Stimulated activated CD8-positive, alpha-beta memory T cell treated with anti-CD3 and anti-CD28 coated beads, Interleukin-7, amount 100 ng/mL, for 48 hours (primary cell): ENCODE measurements around the gene SULT1A1.
"Not testable (repeated sequence)": the region's sequence is repeated elsewhere in the genome, so short reads cannot be mapped to it uniquely, and the experiment has no call there.

Experiments
- DNase-seq, 2 donors: peaks; one replicate each; pipeline ENCODE4 v3.0.0-alpha.2; 2020; ENCODE audit warnings: low read depth in 1 of 2; ENCODE audit errors: extremely low read depth in 1 of 2

The SULT1A1 gene

DNA sequence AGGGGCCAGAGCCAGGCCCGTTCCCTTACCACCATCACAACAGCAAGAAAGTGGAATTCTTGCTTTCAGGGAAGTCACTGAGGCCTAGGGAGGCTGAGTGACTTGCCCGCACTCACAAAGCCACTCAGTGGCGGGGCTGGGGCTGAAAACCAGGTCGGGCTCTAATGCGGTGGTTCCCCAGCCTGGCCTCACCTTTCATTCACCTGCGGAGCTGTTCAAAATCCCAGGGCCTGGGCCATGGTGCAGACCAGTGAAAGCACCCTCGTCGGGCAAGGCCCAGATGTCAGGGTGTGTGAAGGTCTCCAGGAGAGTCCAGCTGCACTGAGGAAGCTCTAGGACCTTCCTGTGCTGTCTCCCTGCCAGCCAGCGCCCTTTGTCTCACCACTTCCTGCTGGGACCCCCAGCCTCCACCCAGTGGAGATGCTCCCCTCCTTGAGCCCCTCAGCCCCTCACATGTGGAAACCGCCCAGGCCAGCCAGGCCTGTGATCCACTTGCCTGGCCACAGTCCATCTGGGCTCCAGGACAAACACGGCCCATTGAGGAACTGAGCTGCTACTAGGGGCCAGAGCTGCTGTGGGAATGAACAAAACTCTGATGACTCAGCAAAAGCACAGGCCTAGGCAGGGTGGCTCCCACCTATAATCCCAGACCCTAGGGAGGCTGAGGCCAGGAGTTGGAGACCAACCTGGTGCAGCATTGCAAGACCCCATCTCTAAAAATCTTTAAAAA lies 812 bp downstream of the SULT1A1 start:
- DNase-seq: not testable (repeated sequence)

DNA sequence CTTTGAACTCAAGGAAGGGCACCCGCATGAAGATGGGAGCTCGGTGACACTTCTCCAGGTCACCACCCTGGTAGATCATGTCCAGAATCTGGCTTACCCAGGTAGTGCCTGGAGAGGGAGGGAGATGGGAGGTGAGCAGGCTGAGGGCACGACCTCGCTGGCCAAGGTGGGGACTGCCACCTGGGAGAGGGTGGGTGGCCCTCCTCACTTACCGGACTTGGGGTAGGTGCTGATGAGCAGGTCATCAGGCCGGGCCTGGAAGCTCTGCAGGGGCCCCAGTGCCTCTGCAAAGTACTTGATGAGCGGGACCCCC lies 1.4 kb downstream of the SULT1A1 start:
- not testable (repeated sequence) for DNase-seq

DNA sequence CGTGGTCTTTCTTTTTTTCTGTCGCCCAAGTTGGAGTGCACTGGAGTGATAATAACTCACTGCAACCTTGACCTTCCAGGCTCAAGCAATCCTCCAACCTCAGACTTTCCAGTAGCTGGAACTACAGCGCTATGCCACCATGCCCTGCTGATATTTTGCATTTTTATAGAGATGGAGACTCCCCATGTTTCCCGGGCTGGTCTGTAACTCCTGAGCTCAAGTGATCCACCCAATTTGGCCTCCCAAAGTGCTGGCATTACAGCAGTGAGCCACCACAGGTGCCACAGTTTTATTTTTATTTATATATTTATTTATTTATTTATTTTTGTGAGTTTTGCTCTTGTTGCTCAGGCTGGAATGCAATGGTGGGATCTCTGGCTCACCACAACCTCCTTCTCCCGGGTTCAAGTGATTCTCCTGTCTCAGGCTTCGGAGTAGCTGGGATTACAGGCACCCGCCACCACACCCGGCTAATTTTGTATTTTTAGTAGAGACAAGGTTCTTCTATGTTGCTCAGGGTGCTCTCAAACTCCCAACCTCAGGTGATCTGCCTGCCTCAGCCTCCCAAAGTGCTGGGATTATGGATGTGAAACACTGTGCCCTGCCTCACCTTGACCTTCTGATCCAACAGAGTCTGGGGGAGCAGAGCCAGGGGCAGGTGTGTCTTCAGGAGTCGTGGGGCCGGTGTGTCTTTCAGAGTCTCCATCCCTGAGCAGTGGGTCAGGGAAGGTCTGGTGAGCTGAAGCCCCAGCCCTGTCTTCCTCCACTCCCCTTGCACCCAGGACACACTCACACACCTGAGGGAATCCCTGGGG lies 2.0 kb downstream of the SULT1A1 start:
- DNase-seq: not testable (repeated sequence)

GRCh38 chr16:28607116-28607623 lies 2.7 kb downstream of the SULT1A1 start:
- DNase-seq: no peak

DNA sequence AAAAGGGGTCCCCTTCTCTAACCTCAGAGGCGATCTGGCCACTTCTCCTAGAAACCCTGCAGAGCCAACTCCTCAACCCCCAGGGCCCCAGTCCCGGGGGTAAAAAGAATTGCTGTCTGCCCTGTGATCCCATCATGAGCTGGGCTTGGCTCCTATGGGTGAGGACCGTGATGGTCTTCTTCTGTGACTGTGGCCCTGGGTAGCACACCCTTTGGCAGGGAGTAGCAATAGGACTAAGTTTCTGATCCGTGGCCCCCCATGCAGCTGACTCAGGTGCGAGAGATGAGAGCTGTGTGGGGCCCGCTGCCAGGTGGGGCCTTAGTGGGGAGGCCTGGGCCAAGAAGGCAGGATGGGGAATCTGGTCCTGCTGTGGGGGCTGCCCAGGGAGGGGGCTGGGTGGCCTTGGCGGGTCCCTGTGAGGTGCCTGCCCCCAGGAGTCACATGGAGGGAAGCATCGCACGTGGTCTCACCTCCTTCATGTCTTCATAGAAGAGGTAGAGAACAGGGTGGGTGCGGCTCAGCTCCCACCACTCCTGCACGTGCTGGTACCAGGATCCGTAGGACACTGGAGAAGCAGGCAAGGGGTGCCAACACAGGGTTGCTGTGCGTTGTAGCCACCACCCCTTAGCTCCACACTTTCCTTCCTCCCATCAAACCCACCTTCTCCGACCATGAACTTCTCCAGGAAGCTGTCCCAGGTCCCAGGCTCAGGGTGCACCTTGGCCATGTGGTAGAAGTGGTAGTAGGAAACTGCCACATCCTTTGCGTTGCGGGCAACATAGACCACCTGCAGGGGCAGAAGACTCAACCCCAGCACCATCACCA lies 3.3 kb downstream of the SULT1A1 start:
- DNase-seq: no peak

- no peak for DNase-seq
Measured at GRCh38 chr16:28604186-28604565, 5.7 kb downstream of the SULT1A1 start.

DNA sequence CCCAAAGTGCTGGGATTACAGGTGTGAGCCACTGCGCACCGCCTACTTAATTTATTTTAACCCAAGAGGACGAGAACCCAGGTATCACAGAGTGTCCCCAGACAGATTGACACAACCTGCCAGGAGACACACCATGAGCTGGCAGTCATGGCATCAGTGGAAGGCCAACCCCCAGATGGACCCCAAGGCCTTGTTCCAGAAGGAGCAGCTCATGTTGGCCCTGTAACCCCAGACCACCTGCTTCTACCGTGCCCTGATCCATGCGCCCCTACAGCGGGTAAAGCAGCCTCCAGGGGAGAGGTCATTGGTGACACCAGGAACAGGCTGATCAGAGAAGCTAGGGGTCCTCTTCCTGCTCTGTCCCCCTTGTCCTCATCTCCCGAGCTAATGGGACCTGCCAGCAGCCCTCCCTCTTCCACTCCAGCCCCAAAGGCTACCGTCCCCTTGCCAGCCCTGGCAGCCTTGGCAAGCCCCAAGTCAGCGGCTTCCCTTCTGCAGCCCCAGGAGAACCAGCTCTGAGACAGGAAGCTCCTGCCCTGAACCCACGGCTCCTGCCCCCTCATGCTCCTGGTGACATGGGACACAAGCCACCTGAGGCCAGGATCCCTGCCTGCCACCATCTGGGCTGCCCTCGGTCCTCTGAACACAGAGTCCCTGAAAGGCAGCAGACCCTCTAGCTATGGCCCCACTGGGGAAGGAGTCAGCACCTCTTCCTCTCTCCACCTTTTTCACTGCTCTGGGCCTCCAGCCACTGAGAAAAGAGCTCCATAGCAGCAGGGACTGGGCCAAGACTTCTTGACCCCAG lies 6.3 kb downstream of the SULT1A1 start:
- no peak for DNase-seq

GRCh38 chr16:28602529-28602928 lies 7.3 kb downstream of the SULT1A1 start:
- DNase-seq: no peak

- DNase-seq: not testable (repeated sequence)
Measured at GRCh38 chr16:28602062-28602461, 7.8 kb downstream of the SULT1A1 start.

GRCh38 chr16:28601589-28601988 lies 8.3 kb downstream of the SULT1A1 start:
- DNase-seq: not testable (repeated sequence)

DNA sequence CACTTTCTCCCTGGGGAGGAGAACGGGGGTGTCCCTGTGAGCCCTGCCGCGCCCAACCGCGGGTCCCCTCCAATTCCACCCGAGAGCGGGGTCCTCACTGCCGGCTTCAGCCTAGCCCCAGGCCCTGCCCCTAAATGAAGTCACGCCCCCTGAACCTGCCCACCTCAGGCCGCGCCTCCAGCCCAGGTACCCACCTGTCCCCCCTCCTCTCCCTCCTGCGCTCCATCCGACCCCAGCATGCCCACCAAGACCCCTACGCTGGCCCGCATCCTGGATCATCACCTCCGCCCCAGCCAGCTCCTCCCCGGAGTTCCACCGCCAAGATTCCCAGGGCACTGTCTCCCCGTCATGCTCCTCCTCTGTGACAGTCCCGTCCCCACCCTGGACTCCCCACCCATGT lies 8.9 kb downstream of the SULT1A1 start:
- not testable (repeated sequence) for DNase-seq

DNA sequence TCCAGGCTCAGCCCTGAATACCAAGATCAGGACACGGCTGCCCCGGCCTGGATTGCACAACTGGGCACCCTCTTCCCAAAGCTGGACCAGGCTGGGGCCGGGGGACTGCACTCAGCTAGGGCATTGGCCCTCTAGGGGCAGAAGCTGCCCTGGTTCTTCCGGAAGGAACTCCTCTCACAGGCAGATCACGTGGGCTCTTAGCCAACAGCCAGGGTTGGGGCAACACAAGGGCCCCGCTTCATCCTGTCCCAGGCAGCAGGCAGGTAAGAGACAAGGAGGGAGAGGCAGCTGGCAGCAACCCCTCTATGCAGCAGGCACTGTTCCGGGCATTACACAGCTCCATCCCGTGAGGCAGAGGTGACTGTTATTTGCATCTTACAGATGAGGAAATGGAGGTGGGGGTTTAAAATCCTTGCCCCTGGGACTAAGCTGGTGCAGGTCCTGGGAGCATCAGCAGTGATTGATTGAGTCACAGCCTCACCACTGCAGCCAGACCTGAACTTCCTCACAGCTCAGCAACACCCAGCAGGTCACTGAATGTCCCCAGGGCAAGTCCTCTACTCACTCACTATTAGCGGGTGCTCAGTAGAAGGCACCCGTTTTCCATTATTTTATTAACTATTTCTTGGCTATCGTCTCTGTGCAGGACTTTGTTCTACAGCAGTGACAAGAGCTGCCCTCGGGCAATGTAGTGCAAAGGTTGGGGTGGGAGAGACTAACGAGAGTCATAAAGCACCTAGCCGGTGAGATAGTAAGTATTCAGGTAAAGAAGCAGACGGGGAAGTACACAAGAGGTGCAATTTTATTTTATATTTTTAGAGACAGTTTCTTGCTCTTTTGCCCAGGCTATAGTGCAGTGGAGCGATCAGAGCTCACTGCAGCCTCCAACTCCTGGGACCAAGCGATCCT lies 10.2 kb downstream of the SULT1A1 start:
- not testable (repeated sequence) for DNase-seq

DNA sequence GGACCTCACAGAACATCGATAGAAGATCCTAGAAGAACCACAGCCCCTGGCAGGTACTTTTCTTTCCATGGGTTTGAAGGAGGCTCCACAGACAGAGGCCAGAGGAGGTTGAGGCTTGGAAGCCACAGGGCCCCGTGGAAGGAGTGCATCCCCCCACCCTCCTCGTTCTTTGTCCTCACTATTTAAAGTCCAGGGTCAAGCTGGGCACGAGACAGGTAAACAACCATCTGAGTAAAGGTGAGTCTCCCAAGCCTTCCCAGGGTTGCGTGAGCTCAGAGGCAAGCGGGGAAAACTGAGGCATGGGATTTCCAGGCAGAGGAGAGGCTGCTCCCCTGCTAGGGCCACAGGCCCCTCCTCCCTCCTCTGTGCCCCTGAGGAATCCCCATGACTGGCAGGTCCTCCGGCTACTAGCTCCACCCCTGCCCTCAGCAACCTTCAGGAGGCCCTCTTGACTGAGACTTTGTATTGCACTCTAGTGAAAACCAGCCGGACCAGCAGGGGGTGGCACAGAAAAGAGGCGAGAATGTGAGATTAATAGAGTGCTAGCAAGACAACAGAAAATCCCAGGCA lies 12.1 kb downstream of the SULT1A1 start:
- no peak for DNase-seq

GRCh38 chr16:28596840-28597691 lies 12.8 kb downstream of the SULT1A1 start, which contains the start of gene SULT1A2:
SULT1A2 (minus strand) TSS chr16:28597050; CDS start chr16:28595930, 1,120 bp downstream.
- no peak for DNase-seq

DNA sequence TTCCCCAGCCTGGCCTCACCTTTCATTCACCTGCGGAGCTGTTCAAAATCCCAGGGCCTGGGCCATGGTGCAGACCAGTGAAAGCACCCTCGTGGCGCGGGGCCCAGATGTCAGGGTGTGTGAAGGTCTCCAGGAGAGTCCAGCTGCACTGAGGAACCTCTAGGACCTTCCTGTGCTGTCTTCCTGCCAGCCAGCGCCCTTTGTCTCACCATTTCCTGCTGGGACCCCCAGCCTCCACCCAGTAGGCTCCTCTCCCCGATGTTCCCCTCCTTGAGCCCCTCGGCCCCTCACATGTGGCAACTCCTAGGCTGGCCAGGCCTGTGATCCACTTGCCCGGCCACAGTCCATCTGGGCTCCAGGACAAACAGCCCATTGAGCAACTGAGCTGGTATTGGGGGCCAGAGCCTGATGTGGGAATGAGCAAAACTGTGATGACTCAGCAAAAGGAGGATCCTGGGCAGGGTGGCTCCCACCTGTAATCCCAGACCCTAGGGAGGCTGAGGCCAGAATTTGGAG lies 13.7 kb downstream of the SULT1A1 start:
- no peak for DNase-seq

DNA sequence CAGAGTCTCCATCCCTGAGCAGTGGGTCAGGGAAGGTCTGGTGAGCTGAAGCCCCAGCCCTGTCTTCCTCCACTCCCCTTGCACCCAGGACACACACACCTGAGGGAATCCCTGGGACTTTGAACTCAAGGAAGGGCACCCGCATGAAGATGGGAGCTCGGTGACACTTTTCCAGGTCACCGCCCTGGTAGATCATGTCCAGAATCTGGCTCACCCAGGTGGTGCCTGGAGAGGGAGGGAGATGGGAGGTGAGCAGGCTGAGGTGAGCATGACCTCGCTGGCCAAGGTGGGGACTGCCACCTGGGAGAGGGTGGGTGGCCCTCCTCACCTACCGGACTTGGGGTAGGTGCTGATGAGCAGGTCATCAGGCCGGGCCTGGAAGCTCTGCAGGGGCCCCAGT lies 14.4 kb downstream of the SULT1A1 start:
- not testable (repeated sequence) for DNase-seq

- no peak for DNase-seq
Measured at GRCh38 chr16:28592979-28593553, 16.8 kb downstream of the SULT1A1 start.
